A549 treated with GW870086 at 1 μM for 4 hours (cell line): ENCODE results near the gene FAM78B. TPM values are rescaled to one million over a fixed set of nuclear protein-coding genes. Genes with fewer than 3 reads are reported as not detected.

ENCODE experiments used
- total RNA-seq: library from RNA; stranded (reverse); fragments of 200-300 nt; extraction: Qiagen RNA extraction; gene quantifications from 5 replicates; pipeline ENCODE4 v1.2.3, GENCODE V29; 2022; ENCODE audit warnings: low read depth

FAM78B gene, protein sequence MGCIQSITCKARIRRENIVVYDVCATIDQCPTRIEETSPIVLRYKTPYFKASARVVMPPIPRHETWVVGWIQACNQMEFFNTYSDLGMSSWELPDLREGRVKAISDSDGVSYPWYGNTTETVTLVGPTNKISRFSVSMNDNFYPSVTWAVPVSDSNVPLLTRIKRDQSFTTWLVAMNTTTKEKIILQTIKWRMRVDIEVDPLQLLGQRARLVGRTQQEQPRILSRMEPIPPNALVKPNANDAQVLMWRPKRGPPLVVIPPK
- 0.21 to 0.52 TPM (median 0.35 TPM) in 5 replicates for total RNA-seq

GRCh38 chr1:166166698-166167571 lies at the start of gene FAM78B:
Gene FAM78B (minus strand): TSS chr1:166167001. CDS start chr1:166166248, 753 bp downstream.

